ENCODE data around the gene CIC. TPM values are rescaled to one million over a fixed set of nuclear protein-coding genes. Genes with fewer than 3 reads are reported as not detected.

The CIC gene
- total and polyA plus RNA-seq, 9 of the 15 experiments (the other 6 are each of a cell fraction or from before 2014, with no cell fraction given), result 0.07 to 44.7 (median 8.6) TPM

DNA sequence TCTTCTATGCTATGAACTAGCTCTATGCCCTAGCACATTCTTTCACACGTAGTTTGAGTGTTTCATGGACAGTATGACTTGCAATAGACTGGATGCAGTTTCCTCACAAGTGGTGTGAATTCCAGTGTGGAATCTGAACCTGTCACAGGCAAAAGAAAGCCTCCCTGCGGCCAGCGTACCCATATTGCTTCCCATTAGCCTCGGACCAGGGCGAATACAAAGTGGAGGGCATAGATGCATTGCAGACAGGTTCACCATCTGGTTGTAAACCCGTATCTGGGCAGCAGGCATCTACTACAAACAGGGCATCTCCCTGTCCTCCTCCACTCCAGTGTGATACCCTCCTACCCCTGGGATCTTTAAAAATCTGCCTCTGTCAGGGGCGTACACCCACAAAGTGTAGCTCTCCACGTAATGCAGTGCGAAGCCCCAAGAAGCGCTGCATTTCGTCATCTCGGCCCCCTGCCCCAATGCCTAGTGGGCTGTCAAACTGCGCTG is 1.4 kb upstream of the CIC start (continued):
- no peak for TF ChIP-seq DACH1 (IDR thresholded peaks at IDR 0.05; ENCODE audit: partially characterized antibody)
- no peak for TF ChIP-seq SRSF1 (IDR thresholded peaks at IDR 0.05; ENCODE audit: low read depth, low read length)
- no peak; the same call in 1 of the 2 replicates for TF ChIP-seq CEBPG (CRISPR knock-in tag; IDR thresholded peaks at IDR 0.05)
- 0 out of 4 replicates have a peak, but pooled peaks of 1 of the 2 experiments have one; percentile 1 for TF ChIP-seq CEBPG (tag; conservative IDR thresholded peaks at IDR 0.05 in 1 of 2, IDR thresholded peaks at IDR 0.05 in 1 of 2)
- TF ChIP-seq, protein P1, sequence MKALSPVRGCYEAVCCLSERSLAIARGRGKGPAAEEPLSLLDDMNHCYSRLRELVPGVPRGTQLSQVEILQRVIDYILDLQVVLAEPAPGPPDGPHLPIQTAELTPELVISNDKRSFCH (CRISPR knock-in tag; IDR thresholded peaks at IDR 0.05), result no peak
- TF ChIP-seq, protein P1 (tag; IDR thresholded peaks at IDR 0.05), result peak; percentile 38; the same call in 1 of the 2 replicates
- no peak for TF ChIP-seq CBFB (CRISPR knock-in tag; IDR thresholded peaks at IDR 0.05)
- TF ChIP-seq, protein P2, sequence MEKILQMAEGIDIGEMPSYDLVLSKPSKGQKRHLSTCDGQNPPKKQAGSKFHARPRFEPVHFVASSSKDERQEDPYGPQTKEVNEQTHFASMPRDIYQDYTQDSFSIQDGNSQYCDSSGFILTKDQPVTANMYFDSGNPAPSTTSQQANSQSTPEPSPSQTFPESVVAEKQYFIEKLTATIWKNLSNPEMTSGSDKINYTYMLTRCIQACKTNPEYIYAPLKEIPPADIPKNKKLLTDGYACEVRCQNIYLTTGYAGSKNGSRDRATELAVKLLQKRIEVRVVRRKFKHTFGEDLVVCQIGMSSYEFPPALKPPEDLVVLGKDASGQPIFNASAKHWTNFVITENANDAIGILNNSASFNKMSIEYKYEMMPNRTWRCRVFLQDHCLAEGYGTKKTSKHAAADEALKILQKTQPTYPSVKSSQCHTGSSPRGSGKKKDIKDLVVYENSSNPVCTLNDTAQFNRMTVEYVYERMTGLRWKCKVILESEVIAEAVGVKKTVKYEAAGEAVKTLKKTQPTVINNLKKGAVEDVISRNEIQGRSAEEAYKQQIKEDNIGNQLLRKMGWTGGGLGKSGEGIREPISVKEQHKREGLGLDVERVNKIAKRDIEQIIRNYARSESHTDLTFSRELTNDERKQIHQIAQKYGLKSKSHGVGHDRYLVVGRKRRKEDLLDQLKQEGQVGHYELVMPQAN (IDR thresholded peaks at IDR 0.05; ENCODE audit: borderline replicate concordance), result peak; percentile 62; the same call in 1 of the 2 replicates
- peak; percentile 40 for TF ChIP-seq POLR2B (IDR thresholded peaks at IDR 0.05; ENCODE audit: low read depth, partially characterized antibody)
- TF ChIP-seq ZNF408 (CRISPR knock-in tag; IDR thresholded peaks at IDR 0.05; ENCODE audit: low read depth), result no peak
- TF ChIP-seq GTF2A2 (tag; IDR thresholded peaks at IDR 0.05), result no peak
- no peak for TF ChIP-seq SLC30A9 (CRISPR knock-in tag; IDR thresholded peaks at IDR 0.05)
- TF ChIP-seq, protein P3, sequence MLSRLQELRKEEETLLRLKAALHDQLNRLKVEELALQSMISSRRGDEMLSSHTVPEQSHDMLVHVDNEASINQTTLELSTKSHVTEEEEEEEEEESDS (CRISPR knock-in tag; IDR thresholded peaks at IDR 0.05), result no peak
- TF ChIP-seq, protein P4, sequence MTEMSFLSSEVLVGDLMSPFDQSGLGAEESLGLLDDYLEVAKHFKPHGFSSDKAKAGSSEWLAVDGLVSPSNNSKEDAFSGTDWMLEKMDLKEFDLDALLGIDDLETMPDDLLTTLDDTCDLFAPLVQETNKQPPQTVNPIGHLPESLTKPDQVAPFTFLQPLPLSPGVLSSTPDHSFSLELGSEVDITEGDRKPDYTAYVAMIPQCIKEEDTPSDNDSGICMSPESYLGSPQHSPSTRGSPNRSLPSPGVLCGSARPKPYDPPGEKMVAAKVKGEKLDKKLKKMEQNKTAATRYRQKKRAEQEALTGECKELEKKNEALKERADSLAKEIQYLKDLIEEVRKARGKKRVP (CRISPR knock-in tag; IDR thresholded peaks at IDR 0.05), result no peak
- TF ChIP-seq, protein P5, sequence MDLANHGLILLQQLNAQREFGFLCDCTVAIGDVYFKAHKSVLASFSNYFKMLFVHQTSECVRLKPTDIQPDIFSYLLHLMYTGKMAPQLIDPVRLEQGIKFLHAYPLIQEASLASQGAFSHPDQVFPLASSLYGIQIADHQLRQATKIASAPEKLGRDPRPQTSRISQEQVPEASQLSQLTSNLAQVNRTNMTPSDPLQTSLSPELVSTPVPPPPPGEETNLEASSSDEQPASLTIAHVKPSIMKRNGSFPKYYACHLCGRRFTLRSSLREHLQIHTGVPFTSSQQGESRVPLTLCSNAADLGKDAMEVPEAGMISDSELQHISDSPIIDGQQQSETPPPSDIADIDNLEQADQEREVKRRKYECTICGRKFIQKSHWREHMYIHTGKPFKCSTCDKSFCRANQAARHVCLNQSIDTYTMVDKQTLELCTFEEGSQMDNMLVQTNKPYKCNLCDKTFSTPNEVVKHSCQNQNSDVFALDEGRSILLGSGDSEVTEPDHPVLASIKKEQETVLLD (IDR thresholded peaks at IDR 0.05), result no peak
- no peak for TF ChIP-seq ZNF668 (CRISPR knock-in tag; IDR thresholded peaks at IDR 0.05)
- TF ChIP-seq, protein P6, sequence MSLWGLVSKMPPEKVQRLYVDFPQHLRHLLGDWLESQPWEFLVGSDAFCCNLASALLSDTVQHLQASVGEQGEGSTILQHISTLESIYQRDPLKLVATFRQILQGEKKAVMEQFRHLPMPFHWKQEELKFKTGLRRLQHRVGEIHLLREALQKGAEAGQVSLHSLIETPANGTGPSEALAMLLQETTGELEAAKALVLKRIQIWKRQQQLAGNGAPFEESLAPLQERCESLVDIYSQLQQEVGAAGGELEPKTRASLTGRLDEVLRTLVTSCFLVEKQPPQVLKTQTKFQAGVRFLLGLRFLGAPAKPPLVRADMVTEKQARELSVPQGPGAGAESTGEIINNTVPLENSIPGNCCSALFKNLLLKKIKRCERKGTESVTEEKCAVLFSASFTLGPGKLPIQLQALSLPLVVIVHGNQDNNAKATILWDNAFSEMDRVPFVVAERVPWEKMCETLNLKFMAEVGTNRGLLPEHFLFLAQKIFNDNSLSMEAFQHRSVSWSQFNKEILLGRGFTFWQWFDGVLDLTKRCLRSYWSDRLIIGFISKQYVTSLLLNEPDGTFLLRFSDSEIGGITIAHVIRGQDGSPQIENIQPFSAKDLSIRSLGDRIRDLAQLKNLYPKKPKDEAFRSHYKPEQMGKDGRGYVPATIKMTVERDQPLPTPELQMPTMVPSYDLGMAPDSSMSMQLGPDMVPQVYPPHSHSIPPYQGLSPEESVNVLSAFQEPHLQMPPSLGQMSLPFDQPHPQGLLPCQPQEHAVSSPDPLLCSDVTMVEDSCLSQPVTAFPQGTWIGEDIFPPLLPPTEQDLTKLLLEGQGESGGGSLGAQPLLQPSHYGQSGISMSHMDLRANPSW (CRISPR knock-in tag; IDR thresholded peaks at IDR 0.05), result 0 out of 2 replicates have a peak, but pooled peaks have one; percentile 5
- no peak for TF ChIP-seq FUS (optimal IDR thresholded peaks at IDR 0.05; ENCODE audit: low read depth, low read length)
- TF ChIP-seq POLR3A (IDR thresholded peaks at IDR 0.05; ENCODE audit: borderline replicate concordance, extremely low read depth, insufficient read depth, insufficient read length), result no peak
